Bronchial epithelial cell (primary cell): ENCODE measurements around the gene ABCA7. TPM values are rescaled to one million over a fixed set of nuclear protein-coding genes. Genes with fewer than 3 reads are reported as not detected.

ENCODE experiments used
- DNase-seq: peaks from one replicate; pipeline ENCODE4 v3.0.0-alpha.2; 2010; ENCODE audit warnings: low read depth
- FAIRE-seq: peaks from 2 replicates; lab custom pipeline; 2011; peaks lifted over from hg19 to GRCh38; lab: Jason Lieb, UNC
- H3K27me3 ChIP-seq: 2 replicates; pipeline ENCODE4 v1.5.1; 2011; ENCODE audit warnings: low read length; ENCODE audit not compliant: control insufficient read depth, insufficient read depth
- H3K36me3 ChIP-seq: 2 replicates; pipeline ENCODE4 v1.5.1; 2011; ENCODE audit warnings: low read length; ENCODE audit not compliant: control insufficient read depth, insufficient read depth
- H3K4me3 ChIP-seq: 2 replicates; pipeline ENCODE4 v1.5.1; 2011; ENCODE audit warnings: mild to moderate bottlenecking, low read depth, low read length, control low read depth
- CTCF ChIP-seq: IDR thresholded peaks from 2 replicates; pipeline ENCODE4 v1.5.1; 2011; ENCODE audit warnings: mild to moderate bottlenecking, moderate library complexity, low read length, control low read depth, inconsistent platforms; ENCODE audit not compliant: insufficient read depth, severe bottlenecking
- total RNA-seq: library from RNA; depleted of rRNA; stranded (reverse); fragments of >200 nt; gene quantifications from 2 replicates; pipeline ENCODE4 v1.2.1, GENCODE V29; 2014

The ABCA7 gene
- total RNA-seq, 1 donor from 2014 or later, result 6.8 TPM

- no peak overlapping the region for H3K4me3 ChIP-seq
- no peak for DNase-seq
- no peak for TF ChIP-seq CTCF
- no peaks in the 10 kb centered on the region for H3K27me3 ChIP-seq
- FAIRE-seq, result no peak
- peaks cover 4% of the 10 kb centered on the region for H3K36me3 ChIP-seq
These were observed 7.8 kb downstream of the ABCA7 start for GRCh38 chr19:1047696-1048147.

- Histone ChIP-seq H3K4me3 (no peak overlapping the region), H3K36me3 (peaks cover 4% of the 10 kb centered on the region), H3K27me3 (no peaks in the 10 kb centered on the region)
- no peak for TF ChIP-seq CTCF
- FAIRE-seq (no peak), DNase-seq (no peak)
These were observed 9.2 kb downstream of the ABCA7 start for GRCh38 chr19:1049106-1049505.

- no peak for TF ChIP-seq CTCF
- peaks cover 4% of the 10 kb centered on the region for H3K36me3 ChIP-seq
- H3K4me3 ChIP-seq, result no peak overlapping the region
- FAIRE-seq (no peak), DNase-seq (no peak)
- H3K27me3 ChIP-seq, result no peaks in the 10 kb centered on the region
These were observed 9.9 kb downstream of the ABCA7 start for GRCh38 chr19:1049800-1050199.

GRCh38 chr19:1050989-1051788, 11.3 kb downstream of the ABCA7 start:
- Histone ChIP-seq H3K27me3 (no peaks in the 10 kb centered on the region), H3K36me3 (peaks cover 6% of the 10 kb centered on the region), H3K4me3 (no peak overlapping the region)
- DNase-seq (no peak), FAIRE-seq (no peak)
- TF ChIP-seq CTCF, result no peak

- no peak for FAIRE-seq
- Histone ChIP-seq H3K36me3 (peaks cover 11% of the 10 kb centered on the region), H3K27me3 (no peaks in the 10 kb centered on the region), H3K4me3 (no peak overlapping the region)
- no peak for DNase-seq
- TF ChIP-seq CTCF, result no peak
These were observed 11.9 kb downstream of the ABCA7 start for GRCh38 chr19:1051791-1052190.
